Measurements from ENCODE around the gene FAM83E.

DNA sequence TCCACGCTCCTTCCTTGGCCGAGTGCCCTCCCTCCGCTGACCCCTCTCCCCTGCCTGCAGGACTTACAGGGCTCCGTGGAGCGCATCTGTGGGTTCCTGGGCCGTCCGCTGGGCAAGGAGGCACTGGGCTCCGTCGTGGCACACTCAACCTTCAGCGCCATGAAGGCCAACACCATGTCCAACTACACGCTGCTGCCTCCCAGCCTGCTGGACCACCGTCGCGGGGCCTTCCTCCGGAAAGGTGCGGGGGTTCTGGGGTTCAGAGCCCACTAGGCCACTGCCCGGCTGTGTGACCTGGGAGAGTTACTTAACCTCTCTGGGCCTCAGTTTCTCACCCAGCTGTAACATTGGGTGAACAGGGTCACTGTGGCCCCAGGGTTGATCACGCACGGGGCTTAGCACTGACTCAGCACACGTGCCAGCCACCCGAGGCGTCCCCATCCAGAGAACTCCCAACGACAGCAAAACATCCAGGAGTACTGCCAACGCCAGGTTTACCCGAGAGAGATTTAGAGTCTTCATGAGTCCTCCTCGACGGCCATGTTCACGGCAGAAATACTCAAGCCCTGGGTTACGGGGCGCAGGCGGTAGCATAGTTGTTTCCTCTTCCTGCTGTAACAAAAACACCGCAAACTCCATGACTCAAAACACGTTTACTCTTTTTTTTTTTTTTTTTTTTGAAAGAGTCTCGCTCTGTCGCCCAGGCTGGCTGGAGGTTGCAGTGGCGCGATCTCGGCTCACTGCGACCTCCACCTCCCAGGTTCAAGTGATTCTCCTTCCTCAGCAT is 18.0 kb downstream of the FAM83E start:
- TF ChIP-seq, protein P1, sequence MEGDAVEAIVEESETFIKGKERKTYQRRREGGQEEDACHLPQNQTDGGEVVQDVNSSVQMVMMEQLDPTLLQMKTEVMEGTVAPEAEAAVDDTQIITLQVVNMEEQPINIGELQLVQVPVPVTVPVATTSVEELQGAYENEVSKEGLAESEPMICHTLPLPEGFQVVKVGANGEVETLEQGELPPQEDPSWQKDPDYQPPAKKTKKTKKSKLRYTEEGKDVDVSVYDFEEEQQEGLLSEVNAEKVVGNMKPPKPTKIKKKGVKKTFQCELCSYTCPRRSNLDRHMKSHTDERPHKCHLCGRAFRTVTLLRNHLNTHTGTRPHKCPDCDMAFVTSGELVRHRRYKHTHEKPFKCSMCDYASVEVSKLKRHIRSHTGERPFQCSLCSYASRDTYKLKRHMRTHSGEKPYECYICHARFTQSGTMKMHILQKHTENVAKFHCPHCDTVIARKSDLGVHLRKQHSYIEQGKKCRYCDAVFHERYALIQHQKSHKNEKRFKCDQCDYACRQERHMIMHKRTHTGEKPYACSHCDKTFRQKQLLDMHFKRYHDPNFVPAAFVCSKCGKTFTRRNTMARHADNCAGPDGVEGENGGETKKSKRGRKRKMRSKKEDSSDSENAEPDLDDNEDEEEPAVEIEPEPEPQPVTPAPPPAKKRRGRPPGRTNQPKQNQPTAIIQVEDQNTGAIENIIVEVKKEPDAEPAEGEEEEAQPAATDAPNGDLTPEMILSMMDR (IDR thresholded peaks at IDR 0.05): no peak
- TF ChIP-seq EP300 (IDR thresholded peaks at IDR 0.05) (no peak), POLR2A (IDR thresholded peaks at IDR 0.05) (no peak)

Data from upper lobe of left lung (tissue), 4 donors.